Osteocyte (in vitro differentiated cells): ENCODE results near the gene TBC1D5. TPM values are rescaled to one million over a fixed set of nuclear protein-coding genes. Genes with fewer than 3 reads are reported as not detected.
A peak's percentile ranks its signal among the peaks of the same experiment; 100 is the strongest.

ENCODE experiments used
- DNase-seq: peaks from one replicate; pipeline ENCODE4 v3.0.0; 2021; ENCODE audit warnings: mixed read lengths; ENCODE audit not compliant: unreplicated experiment; ENCODE audit errors: extremely low spot score
- H3K27ac Mint-ChIP-seq: one replicate; pipeline ENCODE4 v1.8.0; 2021; ENCODE audit warnings: mild to moderate bottlenecking, mixed read lengths; ENCODE audit not compliant: unreplicated experiment
- H3K27me3 Mint-ChIP-seq: one replicate; pipeline ENCODE4 v1.8.0; 2021; ENCODE audit warnings: mixed read lengths; ENCODE audit not compliant: unreplicated experiment
- H3K36me3 Mint-ChIP-seq: one replicate; pipeline ENCODE4 v1.8.0; 2021; ENCODE audit warnings: mixed read lengths; ENCODE audit not compliant: unreplicated experiment
- H3K4me1 Mint-ChIP-seq: one replicate; pipeline ENCODE4 v1.8.0; 2021; ENCODE audit warnings: mixed read lengths; ENCODE audit not compliant: unreplicated experiment
- H3K4me3 Mint-ChIP-seq: one replicate; pipeline ENCODE4 v1.8.0; 2021; ENCODE audit warnings: mild to moderate bottlenecking, moderate library complexity, mixed read lengths; ENCODE audit not compliant: unreplicated experiment
- H3K9me3 Mint-ChIP-seq: one replicate; pipeline ENCODE4 v1.8.0; 2021; ENCODE audit warnings: mixed read lengths; ENCODE audit not compliant: unreplicated experiment
- CTCF ChIP-seq: fragments of 200-600 bp; sonication (generic); IDR thresholded peaks from 2 replicates; pipeline ENCODE4 v1.5.0; 2021; ENCODE audit warnings: antibody characterized with exemption, mild to moderate bottlenecking, moderate library complexity
- total RNA-seq: library from RNA; stranded (reverse); gene quantifications from 2 replicates; pipeline ENCODE4 v1.2.1, GENCODE V29; 2021

The TBC1D5 gene
- total RNA-seq, 1 donor from 2014 or later, result 69.2 TPM

GRCh38 chr3:17157713-17158112, 584.7 kb downstream of the TBC1D5 start:
- DNase-seq, result no peak
- Mint-ChIP-seq H3K27me3 (no peaks in the 10 kb centered on the region), H3K36me3 (peaks cover 29% of the 10 kb centered on the region), H3K9me3 (peaks cover 7% of the 10 kb centered on the region), H3K4me3 (no peak overlapping the region), H3K4me1 (peaks cover 7% of the 10 kb centered on the region), H3K27ac (peak overlapping the region; percentile 40)
- no peak for TF ChIP-seq CTCF

DNA sequence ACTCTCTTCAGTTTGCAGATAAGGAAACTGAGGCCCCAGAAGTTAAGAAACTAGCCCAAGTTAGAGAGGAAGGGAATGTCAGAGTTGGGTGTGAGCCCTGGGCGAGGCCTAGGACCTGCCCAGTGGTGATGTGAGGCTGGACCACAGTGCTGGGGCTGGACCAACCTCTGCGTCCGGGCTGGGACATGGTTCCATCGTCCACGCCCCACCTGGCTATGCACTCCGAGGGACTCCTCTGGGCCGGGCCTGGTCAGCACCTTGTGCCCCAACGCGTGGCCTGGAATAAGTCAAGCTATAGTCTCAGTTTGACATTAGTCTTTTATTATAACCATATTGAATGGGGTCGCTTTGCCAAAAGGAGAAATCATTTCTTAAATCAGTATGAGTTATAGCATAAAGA, 585.6 kb downstream of the TBC1D5 start:
- Mint-ChIP-seq H3K36me3 (peaks cover 24% of the 10 kb centered on the region), H3K9me3 (peaks cover 11% of the 10 kb centered on the region), H3K27me3 (no peaks in the 10 kb centered on the region), H3K27ac (no peak overlapping the region), H3K4me1 (peaks cover 7% of the 10 kb centered on the region), H3K4me3 (no peak overlapping the region)
- TF ChIP-seq CTCF, result no peak
- DNase-seq, result no peak

DNA sequence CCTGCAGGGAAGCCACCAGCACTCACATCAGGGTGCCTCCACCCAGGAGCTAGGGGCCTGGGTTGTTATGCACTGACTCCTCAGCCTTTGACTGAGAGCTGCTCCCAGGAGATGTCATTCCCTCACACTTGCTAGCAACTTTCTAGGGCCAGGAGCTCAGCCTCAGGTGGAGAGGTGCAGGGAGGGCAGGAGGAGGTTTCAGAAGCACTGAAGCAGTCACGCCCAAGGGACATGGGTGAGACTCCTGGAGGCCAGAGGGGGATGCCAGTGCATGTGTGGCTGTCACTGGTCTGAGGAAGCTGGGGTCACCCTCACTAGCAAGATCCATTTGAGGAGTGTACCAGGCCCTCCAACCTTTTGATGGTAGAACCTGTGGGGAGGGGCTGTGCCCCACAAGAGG, 586.5 kb downstream of the TBC1D5 start:
- Mint-ChIP-seq H3K4me1 (peaks cover 7% of the 10 kb centered on the region), H3K9me3 (peaks cover 11% of the 10 kb centered on the region), H3K36me3 (peaks cover 22% of the 10 kb centered on the region), H3K27ac (no peak overlapping the region), H3K27me3 (no peaks in the 10 kb centered on the region), H3K4me3 (no peak overlapping the region)
- TF ChIP-seq CTCF, result no peak
- DNase-seq, result no peak

GRCh38 chr3:17154941-17155340, 587.5 kb downstream of the TBC1D5 start:
- H3K27ac Mint-ChIP-seq, result no peak overlapping the region
- H3K4me3 Mint-ChIP-seq, result no peak overlapping the region
- peaks cover 15% of the 10 kb centered on the region for H3K36me3 Mint-ChIP-seq
- peaks cover 11% of the 10 kb centered on the region for H3K9me3 Mint-ChIP-seq
- TF ChIP-seq CTCF, result no peak
- peaks cover 7% of the 10 kb centered on the region for H3K4me1 Mint-ChIP-seq
- no peak for DNase-seq
- no peaks in the 10 kb centered on the region for H3K27me3 Mint-ChIP-seq

DNA sequence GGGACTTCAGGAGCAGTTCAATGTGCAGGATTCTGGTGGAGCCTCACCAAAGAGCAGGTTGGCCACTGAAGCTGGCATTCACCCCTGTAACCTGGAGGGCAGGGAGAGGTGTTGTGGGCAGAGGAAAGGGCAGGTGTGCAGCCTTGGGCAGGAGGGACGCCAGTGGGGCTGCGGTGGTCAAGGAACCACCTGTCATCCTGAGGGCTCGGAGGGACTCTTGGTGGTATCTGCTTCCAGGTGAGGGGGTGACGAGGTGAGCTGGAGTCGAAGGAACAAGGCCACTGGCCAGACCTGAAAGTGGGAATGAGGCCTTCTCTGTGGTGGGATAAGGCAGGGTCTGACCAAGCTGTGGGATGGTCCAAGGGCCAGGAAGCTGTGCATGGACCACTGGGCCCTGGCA, 588.2 kb downstream of the TBC1D5 start:
- Mint-ChIP-seq H3K36me3 (peaks cover 14% of the 10 kb centered on the region), H3K4me1 (peaks cover 7% of the 10 kb centered on the region), H3K27me3 (no peaks in the 10 kb centered on the region), H3K4me3 (no peak overlapping the region), H3K27ac (no peak overlapping the region), H3K9me3 (peaks cover 11% of the 10 kb centered on the region)
- TF ChIP-seq CTCF, result no peak
- no peak for DNase-seq
